HG03139 (cell line): Measurements from ENCODE around the gene SPR.
"Not testable (repeated sequence)": the region's sequence is repeated elsewhere in the genome, so short reads cannot be mapped to it uniquely, and the experiment has no call there.

Source experiments
- ATAC-seq: cut with Tn5 transposase; IDR thresholded peaks from one replicate; pipeline ENCODE4 v1.9.1; 2021; ENCODE audit not compliant: unreplicated experiment

Gene SPR

DNA sequence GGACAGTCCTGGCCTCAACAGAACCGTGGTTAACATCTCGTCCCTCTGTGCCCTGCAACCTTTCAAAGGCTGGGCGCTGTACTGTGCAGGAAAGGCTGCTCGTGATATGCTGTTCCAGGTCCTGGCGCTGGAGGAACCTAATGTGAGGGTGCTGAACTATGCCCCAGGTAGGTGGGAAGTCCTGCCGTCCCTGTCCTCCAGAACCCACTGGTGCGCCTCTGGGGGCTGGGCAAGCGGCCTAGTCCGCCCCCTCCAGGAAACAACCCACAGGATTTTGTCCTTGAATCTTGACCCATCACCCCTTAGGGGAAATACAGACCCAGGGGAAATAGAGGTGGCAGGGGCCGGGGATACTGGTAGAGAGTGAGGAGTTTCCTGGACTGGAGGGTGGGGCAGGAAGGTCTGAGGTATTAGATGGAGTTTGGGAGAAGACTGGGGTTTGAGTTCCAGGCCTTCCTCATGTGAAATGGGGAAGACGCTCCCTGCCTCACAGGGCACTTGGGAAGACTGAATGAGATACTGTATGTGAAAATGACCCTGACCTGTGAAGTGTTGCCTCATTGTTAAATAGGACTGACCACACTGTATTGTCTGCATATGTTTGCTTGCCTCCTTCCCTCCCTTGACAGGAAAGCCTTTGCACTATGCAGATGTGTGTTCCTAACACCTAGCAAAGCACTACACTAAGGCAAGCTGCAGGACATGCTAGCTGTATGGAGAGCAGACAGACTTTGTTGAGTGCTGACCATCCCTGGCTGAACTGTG is 1.4 kb downstream of the SPR start:
- no peak for ATAC-seq

DNA sequence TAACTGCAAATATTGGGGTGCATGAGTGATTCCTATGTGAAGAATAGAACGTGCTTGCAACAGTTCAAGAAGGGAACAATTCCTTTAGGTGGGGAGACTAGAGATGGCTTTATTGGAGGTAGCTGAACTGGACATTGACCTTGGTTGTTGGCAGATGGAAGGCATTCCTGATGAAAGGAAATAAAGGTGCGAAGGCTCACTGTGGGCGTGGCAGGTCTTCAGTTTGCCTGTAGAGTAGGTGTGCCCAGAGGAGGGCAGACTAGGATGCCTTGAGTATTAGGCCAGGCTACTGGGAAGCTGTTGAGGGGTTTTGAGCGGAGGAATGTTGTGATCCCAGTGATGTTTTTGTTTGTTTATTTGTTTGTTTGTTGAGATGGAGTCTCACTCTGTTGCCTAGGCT is 2.8 kb downstream of the SPR start:
- ATAC-seq = no peak

DNA sequence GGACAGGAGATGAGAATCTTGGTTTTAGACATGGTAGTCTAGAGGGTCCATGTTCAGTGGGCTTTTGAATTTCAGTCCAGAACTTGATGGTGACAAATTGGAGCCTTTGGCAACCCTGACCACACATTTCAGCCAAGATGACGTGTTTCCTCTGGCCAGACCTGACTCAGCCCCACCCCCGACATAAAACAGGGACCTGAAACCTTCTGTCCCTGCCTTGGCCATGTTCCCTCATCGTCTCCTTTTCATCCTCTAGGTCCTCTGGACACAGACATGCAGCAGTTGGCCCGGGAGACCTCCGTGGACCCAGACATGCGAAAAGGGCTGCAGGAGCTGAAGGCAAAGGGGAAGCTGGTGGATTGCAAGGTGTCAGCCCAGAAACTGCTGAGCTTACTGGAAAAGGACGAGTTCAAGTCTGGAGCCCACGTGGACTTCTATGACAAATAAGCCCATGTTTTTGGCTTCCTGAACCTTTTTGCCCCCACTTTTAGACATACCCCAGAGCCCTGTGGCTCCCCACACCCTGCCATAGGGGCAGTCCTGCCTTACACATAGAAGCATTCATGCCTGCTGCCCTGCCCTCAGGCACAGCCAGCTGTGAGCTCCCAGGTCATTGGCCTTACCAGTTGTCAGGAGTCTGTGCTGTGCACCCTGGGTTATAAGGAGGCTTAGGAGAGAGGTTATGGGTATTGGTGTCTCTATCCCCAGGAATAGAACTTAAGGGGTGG is 4.0 kb downstream of the SPR start:
- no peak for ATAC-seq

DNA sequence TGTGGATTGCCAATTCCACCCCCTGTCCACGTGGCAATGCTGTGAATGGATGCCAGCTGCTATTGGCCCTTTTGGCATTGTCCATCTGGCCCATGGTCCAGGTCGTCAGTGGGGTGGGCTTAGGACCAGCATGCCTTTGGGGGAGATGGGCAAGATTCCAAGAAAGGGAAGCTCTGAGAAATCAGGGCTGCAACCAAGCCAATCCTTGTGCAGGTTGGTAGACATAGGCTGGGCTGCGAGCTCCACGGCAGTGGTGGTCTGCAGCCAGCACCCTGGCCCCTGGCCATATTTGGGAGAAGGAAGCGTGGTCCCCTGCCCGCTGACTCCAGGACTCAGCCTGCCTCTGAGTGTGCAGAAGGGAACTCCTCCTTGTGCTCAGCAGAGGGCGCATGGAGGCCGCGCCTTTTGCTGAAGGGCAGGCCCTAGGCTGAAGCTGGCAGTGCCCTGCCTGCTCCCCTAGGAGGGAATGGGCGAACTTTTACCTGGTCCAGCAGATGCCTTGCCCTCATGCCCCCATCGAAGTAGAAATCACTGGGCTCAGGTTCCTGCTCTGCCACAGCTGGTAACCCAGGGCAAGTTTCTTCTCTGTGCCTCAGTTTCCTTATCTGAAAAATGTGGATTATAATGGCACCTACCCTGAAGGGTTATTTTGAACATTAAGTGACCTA is 5.4 kb downstream of the SPR start:
- ATAC-seq = peak; percentile 47

DNA sequence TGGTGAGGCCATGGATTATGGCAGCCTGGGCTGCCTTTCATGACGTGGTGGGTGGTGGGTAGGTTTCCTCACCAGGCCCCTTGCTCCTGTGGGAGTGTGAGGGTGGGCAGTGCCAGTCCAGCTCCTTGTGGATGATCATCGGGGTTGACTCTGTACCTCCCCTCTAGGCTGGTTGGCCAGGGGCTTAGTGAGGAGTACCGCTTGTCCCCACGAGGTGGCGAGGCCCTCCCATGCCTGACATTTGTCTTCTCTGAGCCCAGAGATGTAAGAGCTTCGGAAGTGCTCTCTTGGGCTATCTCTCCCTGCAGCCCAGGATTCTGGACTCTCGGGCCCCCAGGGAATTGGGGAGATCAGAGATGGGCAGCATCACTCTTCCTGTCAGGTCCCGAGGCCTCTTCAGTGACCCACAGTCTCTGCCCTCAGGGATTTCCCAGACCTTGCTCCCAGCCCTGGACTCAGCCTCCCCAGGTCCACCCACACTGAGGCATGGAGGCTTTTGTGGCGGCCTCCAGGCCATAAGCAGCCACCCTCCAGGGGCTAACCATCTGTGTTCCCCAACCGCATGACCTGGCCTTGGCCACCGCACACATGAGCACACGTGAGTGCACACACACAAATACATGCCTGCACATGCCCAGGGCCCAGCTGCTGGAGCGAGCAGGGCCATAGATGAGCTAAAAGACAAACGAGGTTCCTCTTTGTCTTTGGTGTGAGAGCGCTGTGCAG is 6.5 kb downstream of the SPR start:
- peak; percentile 64 for ATAC-seq

DNA sequence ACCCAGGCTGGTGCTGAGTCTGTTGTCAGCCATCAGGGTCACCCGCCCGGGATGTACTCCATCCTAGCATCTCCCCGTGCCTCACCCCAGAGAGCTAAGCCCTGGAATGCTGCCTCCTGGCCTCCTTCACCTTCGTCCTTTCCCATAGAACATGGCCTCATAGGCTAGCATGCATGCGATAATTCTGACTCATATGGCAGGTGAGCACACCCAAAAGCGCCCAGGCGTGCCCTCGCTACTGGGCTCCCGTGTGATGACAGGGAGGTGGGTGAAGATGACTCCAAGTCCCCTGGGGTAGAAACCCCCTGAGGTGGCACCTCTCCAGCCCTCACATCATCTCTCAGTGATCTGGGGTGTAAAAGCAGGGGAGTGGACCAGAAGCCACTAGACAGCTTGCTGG is 7.3 kb downstream of the SPR start:
- ATAC-seq = no peak

DNA sequence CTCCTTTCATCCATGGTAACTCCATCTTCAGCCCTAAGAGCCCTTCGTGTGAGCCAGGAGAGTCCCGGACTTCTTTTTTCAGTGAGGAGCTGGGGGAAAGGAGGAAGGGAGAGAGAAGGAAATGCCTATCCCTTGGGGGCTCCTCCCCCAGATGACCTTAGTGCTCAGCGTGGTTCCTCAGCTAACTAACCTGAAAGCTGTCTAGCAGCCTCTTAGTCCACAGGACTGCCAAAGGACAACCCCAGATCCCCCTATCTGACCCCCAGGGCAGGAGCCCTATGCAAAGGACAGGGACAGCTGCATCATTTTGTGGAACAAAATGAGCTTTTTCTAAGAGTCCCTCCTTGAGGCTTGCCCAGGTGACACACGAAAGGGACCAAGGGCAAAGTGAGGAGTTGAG is 7.9 kb downstream of the SPR start:
- ATAC-seq = no peak

DNA sequence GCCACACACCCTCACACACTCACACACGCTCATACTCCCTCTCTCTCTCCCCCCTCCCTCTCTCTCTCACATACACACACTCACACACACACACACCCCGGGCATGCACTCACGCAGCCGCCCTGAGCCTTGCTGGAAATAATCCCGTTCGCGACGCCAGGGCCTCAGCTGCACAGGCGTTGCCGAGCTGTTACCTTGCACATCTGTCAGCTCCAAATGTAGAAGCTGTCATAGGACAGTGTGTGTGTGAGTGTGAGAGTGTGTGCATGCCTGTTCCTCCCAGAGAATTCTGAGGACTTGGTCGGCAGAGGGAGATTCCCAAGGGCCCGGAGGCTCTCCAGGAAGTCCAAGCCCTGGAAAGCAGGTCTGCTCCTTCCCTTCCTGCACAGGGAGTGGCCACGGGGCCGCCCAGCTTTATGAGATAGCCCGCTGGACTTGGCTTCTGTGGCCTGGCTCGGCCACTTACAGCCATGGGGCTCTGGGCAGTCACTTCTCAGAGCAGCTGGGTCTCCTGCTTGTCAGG is 8.6 kb downstream of the SPR start:
- no peak for ATAC-seq

DNA sequence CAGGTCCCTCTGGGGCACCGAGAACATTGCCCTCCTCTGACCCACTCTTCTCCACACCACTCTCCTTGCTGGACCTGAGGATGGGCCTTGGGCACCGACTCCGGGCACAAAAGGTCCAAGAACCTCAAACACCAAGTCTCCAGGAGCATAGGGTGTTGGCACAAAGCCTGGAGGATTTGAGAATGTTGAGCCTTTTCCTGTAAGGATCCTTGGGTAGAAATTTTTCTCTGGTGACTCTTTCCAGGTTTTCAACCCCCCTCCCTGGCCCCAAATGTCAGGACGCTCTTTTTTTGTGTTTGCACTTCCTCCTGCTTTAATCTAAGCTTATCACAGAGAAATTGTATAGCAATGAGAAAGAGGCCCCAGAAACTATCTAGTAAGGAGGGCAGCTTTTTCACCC is 9.2 kb downstream of the SPR start:
- no peak for ATAC-seq

DNA sequence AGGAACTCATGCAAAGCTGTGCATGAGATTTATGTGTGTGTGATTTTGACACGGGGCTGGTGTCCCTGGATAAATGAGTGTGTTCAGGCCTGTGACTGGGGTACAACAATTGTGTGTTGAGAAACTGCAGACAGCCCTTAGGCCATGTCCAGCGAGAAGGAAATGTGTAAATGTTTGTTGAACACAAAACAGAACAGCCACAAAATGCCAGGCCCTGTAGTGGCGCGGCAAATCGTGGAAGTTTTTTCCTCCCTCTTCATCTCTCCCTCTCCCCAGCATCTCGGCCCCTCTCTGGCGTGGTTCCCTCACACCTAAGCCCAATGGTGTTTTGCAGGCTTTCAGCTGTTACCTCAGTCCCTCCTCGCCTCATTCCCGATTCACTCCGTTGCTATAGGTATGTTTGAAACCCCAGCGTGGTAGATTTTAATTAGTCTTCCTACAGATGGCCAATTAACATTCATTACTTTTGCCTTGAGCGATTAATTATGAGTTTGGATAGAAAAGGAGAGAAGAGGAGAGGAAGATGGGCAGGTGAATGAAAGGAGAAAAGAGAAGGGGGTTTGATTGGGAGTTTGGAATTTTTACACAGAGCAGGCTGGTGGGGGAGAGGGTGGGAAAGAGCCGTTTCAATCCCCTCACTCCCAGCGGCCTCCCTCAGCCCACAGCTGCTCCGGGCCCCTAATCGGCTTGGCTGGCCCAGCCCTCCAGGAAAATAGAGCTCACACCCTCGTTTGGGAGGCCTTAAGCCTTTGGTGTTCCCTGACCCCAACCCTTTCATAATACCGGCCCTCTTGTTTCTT is 10.8 kb downstream of the SPR start:
- no peak for ATAC-seq

DNA sequence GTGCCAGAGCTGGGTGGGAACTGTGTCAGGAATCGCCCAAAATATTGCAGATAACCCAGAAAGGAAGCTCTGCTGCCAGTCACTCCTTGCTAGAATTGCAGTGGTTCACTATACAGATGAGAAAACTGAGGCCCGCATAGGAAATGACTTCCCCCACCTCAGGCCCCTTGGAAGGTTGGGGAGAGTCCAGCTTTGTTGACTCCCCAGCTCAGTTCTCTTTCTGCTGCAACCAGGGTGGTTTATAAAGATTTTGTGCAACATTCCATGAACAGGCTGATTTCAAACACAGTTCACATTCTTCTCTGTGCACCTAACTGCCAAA is 11.3 kb downstream of the SPR start:
- no peak for ATAC-seq

DNA sequence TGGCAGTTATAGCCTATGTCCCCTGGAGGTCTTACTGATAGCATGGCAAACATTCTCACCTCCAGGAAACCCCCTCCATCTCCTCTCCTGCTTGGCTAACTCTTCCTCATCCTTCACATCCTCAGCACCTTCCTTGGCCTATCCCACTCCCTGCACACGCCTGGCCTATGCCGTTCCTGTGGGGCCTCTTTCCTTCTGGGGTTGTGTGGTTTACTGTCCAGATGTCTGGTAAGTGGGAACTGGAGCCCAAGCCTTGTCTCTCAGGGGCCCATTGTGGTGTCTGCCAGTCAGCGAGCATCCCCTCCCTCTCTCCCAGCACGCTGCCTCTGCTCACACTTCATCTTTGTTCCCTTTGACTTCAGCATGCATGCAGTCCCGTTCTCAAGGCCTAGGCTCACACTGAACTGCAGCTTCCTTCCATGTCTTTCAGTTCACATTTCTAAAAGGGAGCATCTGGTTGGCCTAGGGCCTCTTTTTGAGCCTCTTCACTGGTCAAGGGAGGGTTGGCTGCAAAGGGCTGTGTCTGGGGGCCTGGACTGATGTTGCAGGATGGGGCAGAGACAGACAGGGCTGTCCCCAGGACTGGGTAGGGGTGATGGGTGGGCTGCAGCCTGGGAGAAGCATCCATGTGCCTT is 13.1 kb downstream of the SPR start:
- ATAC-seq = no peak

DNA sequence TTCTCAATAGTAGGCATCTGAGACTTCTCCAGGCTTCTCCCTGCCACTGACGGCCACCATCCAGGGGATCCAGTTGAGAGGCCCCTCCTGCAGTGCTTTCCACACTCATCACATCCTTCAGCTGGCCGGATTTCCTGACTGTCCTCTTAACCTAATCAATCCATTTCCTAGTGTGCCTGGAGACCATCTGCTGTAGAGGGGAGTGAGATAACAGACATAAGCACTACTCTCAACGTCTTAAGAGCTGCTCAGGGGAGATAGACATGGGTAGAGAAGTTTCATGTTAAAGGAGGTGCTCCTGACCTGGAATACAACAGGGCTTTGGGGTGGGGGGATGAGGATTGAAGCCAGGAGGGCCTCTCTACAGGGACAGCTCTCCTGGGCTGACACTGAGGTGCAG is 14.2 kb downstream of the SPR start:
- ATAC-seq = no peak

DNA sequence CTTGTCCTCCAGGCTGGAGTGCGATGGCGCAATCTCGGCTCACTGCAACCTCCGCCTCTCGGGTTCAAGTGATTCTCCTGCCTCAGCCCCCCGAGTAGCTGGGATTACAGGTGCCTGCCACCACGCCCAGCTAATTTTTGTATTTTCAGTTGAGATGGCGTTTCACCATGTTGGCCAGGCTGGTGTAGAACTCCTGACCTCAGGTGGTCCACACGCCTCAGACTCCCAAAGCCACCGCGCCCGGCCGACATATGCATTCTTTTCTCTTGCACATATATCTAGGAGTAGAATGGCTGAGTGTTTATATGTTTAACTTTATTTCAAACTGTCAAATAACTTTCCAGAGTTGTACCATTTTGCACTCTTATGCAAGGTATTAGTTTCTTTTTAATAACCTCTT is 20.2 kb downstream of the SPR start:
- not testable (repeated sequence) for ATAC-seq

DNA sequence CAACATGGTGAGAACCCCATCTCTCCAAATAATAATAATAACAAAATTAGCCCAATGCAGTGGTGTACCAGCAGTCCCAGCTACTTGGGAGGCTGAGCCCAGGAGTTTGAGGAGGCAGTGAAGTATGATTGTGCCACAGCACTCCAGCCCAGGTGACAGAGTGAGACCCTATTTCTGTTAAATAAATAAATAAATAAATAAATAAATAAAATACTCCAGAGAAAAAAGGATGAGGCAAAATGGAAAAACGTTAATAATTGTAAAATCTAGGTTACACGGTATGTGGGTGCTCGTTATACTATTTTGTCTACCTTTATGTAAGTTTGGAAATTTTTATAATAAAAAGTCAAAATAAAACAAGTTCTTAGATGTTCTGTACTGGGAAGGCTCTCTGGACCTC is 21.5 kb downstream of the SPR start:
- ATAC-seq = no peak

DNA sequence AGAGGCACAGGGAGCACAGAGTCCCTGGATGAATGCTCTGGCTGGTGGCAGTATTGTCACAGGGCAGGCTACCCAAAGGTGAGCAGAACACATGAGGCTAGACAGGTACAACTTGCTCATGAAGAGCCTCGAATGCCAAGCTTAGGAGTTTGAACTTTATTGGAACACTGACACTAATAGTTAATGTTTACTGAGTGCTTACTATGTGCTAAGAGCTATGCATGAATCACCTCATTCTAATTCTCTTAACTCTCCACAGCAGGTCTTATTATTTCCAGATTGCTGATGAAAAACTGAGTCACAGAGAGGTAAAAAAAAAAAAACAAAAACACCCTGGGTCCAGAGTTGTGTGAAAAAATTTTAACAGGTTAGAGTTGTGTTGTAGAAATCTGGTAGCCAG is 24.0 kb downstream of the SPR start:
- ATAC-seq = no peak

DNA sequence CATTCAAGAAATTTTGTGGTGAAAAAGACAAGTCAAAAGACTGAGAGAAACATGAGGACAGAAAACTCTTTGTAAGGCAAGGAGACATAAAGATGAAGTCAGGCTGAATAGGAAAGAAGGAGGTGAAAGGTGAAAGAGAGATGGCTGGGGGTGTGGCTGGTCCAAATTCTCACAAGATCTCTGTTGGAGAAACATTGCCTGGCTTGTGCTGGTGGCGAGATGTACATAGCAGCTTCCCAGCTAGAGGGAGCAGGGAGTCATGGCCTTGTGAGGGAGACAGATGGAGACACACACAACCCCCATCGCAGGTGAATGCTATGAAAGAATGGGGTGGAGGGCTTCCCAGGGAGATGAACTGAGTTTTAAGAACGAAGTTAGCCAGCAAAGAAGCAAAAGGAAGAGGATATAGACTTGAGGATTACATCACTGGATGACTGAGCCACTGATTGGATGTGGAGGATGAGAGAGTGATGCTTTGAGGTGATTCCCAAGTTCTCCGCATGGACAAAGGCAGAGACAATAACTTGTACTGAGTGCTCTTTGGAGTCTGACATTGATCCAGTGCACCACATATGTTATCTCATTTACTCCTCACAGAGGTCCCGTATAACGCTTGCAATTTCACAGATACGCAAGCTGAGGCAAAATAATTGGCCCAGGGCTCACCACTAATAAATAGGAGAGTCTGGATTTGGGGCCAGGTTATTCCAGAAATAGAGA is 26.4 kb downstream of the SPR start:
- no peak for ATAC-seq

DNA sequence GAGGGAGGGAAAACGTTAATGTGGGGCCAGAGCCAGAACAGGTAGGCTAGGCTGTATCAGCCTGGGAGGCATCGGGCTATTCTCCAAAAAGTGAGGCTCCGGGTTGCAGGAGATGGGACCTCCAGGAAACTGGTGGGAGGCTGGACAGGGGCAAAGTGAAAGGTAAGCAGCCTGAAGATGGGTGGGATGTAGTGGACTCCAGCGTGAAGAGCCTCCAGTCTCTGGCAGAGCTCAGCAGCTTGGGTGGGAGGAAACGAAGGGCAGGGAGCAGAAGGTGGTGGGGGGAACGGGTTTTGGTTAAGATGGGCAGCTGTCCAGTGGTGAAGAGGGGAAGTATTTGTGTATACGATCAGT is 27.0 kb downstream of the SPR start:
- ATAC-seq = no peak

DNA sequence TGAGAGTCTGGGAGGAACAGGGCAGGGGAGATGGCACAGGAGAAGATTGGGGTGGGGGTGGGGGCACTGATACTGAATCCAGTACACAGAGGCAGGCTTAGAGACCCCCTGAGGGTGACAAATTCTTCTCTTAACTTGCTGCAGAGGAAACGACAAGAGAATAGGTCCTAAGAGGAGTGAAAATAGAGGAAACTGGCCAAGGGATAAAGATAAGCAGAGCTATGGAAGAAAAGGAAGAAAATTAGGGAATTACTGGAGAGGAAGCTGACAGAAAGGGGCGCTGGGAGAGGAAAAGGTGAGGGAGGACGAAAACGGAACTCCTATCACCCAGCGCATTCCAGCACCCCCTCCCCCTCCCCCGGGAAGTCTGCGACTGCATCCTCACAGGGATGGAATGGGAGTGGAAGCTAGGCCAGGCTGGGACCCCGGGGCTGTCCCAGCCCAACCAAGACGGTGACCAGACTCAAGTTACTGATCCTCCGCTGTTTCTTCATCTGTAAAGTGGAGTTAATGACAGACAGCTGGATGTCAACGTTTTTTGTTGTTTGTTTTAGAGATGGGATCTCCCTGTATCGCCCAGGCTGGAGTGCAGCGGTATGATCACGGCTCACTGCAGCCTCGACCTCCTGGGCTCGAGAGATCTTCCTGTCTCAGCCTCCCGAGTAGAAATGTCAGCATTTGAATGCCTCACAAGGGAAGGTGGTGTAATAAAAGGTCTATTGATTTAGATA is 27.5 kb downstream of the SPR start:
- no peak for ATAC-seq
